ENCODE data around the gene NFIB.

DNA sequence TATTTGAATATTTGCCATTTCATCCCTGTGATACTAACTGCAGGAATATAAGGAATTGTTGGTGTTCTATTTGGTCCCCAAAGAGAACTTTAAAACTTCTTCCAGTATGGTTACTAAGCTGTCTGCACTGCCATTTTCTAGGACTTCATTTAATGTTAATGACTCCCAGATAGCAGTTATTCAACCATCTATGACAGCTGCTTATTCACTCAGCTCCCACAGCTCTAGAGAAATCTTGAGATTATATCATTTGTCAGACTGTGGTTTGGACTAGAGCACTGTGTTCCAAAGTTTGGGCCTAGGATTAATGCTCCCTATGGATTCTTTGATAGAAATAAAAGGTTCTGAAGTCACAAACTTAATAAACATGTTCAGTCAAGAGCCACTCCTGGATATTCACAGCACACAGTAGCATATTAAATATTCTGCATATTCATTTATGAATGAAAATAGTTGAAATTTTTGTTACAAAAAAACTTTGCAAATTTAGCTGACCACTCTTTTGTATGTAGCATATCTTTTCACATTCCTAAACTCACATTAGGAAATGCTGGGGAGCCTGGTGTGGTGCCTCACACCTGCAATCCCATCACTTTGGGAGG is 173.7 kb downstream of the NFIB start:
- TF ChIP-seq, protein P1, sequence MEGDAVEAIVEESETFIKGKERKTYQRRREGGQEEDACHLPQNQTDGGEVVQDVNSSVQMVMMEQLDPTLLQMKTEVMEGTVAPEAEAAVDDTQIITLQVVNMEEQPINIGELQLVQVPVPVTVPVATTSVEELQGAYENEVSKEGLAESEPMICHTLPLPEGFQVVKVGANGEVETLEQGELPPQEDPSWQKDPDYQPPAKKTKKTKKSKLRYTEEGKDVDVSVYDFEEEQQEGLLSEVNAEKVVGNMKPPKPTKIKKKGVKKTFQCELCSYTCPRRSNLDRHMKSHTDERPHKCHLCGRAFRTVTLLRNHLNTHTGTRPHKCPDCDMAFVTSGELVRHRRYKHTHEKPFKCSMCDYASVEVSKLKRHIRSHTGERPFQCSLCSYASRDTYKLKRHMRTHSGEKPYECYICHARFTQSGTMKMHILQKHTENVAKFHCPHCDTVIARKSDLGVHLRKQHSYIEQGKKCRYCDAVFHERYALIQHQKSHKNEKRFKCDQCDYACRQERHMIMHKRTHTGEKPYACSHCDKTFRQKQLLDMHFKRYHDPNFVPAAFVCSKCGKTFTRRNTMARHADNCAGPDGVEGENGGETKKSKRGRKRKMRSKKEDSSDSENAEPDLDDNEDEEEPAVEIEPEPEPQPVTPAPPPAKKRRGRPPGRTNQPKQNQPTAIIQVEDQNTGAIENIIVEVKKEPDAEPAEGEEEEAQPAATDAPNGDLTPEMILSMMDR (conservative IDR thresholded peaks at IDR 0.05 in 1 of 2, IDR thresholded peaks at IDR 0.05 in 1 of 2; ENCODE audit: extremely low read depth in 1 of 2, insufficient read depth in 1 of 2, low read depth in 1 of 2, low read length in 2 of 2), result no peak
- TF ChIP-seq EZH2 (IDR thresholded peaks at IDR 0.05; ENCODE audit: borderline replicate concordance, low read length), result no peak

All from mammary epithelial cell (primary cell).